ENCODE results near the gene SOBP. TPM values are rescaled to one million over a fixed set of nuclear protein-coding genes. Genes with fewer than 3 reads are reported as not detected.

SOBP gene
- polyA plus RNA-seq, 4 donors: 1.1 to 1.6 (median 1.1) TPM; not detected in 1

DNA sequence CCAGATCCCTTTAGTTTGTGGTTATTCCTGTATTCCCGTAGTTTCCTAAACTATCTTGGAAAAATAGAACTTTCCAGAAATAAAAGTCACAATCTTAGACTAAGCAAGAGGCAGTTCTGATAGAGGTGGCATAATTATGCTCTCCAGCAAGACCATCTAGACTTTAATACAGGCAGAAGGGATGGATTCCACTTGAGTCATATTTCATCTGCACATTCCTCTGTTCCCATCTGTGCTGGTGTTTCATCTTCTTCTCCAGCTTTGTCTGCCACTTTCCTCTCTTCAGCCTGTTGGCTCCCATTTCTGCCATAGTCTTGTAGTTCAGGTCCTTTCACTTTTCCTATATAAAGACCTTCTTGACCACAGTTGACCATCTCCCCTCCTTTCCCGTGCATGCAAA lies 102.9 kb downstream of the SOBP start:
- no peak for FAIRE-seq
- H3K4me1 ChIP-seq (ENCODE audit: control insufficient read depth in 3 of 3, insufficient read depth in 2 of 3, low read depth in 1 of 3, low read length in 2 of 3): no peaks in the 10 kb centered on the region
- DNase-seq: no peak
- H3K27me3 ChIP-seq (ENCODE audit: control insufficient read depth in 3 of 3, insufficient read depth in 3 of 3, low read length in 3 of 3): no peaks in the 10 kb centered on the region
- H3K27ac ChIP-seq (ENCODE audit: low read depth in 1 of 3, low read length in 2 of 3): no peak overlapping the region
- WGBS, 3 donors: 85 to 91% (median 89%) methylated on average over 2 of the region's 2 CpGs
- no peaks in the 10 kb centered on the region for H3K36me3 ChIP-seq (ENCODE audit: control insufficient read depth in 3 of 3, insufficient read depth in 2 of 3, low read depth in 1 of 3, low read length in 3 of 3)
- no peak overlapping the region for H3K4me3 ChIP-seq (ENCODE audit: low read depth in 1 of 3, low read length in 3 of 3)
- no peaks in the 10 kb centered on the region for H3K9me3 ChIP-seq (ENCODE audit: control insufficient read depth in 2 of 2, insufficient read depth in 1 of 2, low read depth in 1 of 2, low read length in 1 of 2)

- 90 to 96% (median 92%) methylated on average over 2 of the region's 2 CpGs for WGBS, 3 donors
Measured at GRCh38 chr6:107594736-107595135, 104.8 kb downstream of the SOBP start.

GRCh38 chr6:107598091-107598490 lies 108.2 kb downstream of the SOBP start:
- no peak overlapping the region for H3K27ac ChIP-seq (ENCODE audit: low read depth in 1 of 3, low read length in 2 of 3)
- no peaks in the 10 kb centered on the region for H3K36me3 ChIP-seq (ENCODE audit: control insufficient read depth in 3 of 3, insufficient read depth in 2 of 3, low read depth in 1 of 3, low read length in 3 of 3)
- no peak overlapping the region for H3K4me3 ChIP-seq (ENCODE audit: low read depth in 1 of 3, low read length in 3 of 3)
- FAIRE-seq (no peak), DNase-seq (no peak)
- 71 to 80% (median 72%) methylated on average over 6 of the region's 6 CpGs for WGBS, 3 donors
- no peaks in the 10 kb centered on the region for H3K27me3 ChIP-seq (ENCODE audit: control insufficient read depth in 3 of 3, insufficient read depth in 3 of 3, low read length in 3 of 3)
- peaks cover 0 to 9% (median 2%) of the 10 kb centered on the region in 3 donors for H3K4me1 ChIP-seq (ENCODE audit: control insufficient read depth in 3 of 3, insufficient read depth in 2 of 3, low read depth in 1 of 3, low read length in 2 of 3)
- no peaks in the 10 kb centered on the region for H3K9me3 ChIP-seq (ENCODE audit: control insufficient read depth in 2 of 2, insufficient read depth in 1 of 2, low read depth in 1 of 2, low read length in 1 of 2)

More at GRCh38 chr6:107594736-107595135, 104.8 kb downstream of the SOBP start:
- DNase-seq: no peak
- no peaks in the 10 kb centered on the region for H3K9me3 ChIP-seq (ENCODE audit: control insufficient read depth in 2 of 2, insufficient read depth in 1 of 2, low read depth in 1 of 2, low read length in 1 of 2)
- H3K4me3 ChIP-seq (ENCODE audit: low read depth in 1 of 3, low read length in 3 of 3): no peak overlapping the region
- H3K36me3 ChIP-seq (ENCODE audit: control insufficient read depth in 3 of 3, insufficient read depth in 2 of 3, low read depth in 1 of 3, low read length in 3 of 3): no peaks in the 10 kb centered on the region
- no peaks in the 10 kb centered on the region for H3K4me1 ChIP-seq (ENCODE audit: control insufficient read depth in 3 of 3, insufficient read depth in 2 of 3, low read depth in 1 of 3, low read length in 2 of 3)
- no peaks in the 10 kb centered on the region for H3K27me3 ChIP-seq (ENCODE audit: control insufficient read depth in 3 of 3, insufficient read depth in 3 of 3, low read length in 3 of 3)
- no peak overlapping the region for H3K27ac ChIP-seq (ENCODE audit: low read depth in 1 of 3, low read length in 2 of 3)
- no peak for FAIRE-seq

DNA sequence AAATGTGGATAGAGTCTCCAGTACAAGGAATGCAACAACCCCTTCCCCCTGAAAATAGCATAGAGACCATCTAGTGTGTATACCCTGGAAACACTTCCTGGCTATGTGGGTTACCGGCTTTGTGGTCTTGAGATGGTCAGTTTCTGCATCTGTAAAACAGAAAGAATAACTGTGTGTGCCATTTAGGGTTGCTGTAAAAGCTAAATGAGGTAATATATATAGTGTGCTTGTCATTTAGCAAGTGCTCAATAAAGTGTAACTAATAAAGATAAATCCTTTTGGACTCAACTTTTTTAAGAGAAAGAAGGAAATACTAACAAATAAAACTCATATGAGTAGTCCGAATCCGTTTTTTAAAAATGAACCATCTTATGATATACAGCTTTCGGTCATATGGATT lies 109.1 kb downstream of the SOBP start:
- Histone ChIP-seq H3K27ac (ENCODE audit: low read depth in 1 of 3, low read length in 2 of 3) (no peak overlapping the region), H3K4me1 (ENCODE audit: control insufficient read depth in 3 of 3, insufficient read depth in 2 of 3, low read depth in 1 of 3, low read length in 2 of 3) (peaks cover 0 to 9% (median 2%) of the 10 kb centered on the region in 3 donors), H3K36me3 (ENCODE audit: control insufficient read depth in 3 of 3, insufficient read depth in 2 of 3, low read depth in 1 of 3, low read length in 3 of 3) (no peaks in the 10 kb centered on the region), H3K27me3 (ENCODE audit: control insufficient read depth in 3 of 3, insufficient read depth in 3 of 3, low read length in 3 of 3) (no peaks in the 10 kb centered on the region), H3K9me3 (ENCODE audit: control insufficient read depth in 2 of 2, insufficient read depth in 1 of 2, low read depth in 1 of 2, low read length in 1 of 2) (no peaks in the 10 kb centered on the region), H3K4me3 (ENCODE audit: low read depth in 1 of 3, low read length in 3 of 3) (no peak overlapping the region)
- 92 to 94% (median 94%) methylated on average over 4 of the region's 4 CpGs for WGBS, 3 donors
- FAIRE-seq (no peak), DNase-seq (no peak)

DNA sequence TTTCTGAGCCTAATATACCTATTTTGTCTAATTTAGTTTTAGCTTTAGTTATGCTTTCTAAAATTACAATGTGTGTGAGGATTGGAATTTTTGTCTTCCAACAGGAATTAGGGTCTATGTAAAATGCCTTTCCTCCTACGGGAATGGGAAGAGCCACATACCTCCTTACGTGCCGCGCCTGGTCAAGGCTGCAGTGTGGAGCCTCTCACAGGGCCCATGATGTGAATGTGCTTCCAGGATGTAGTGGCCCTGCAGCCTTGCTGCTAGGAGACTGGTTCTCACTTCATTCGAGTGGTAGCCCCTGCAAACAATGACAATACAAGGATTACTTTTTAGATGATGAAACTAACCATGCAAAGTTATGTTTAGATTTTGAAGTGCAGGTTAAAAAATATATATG lies 110.2 kb downstream of the SOBP start:
- FAIRE-seq: no peak

GRCh38 chr6:107600936-107601335 lies 111.0 kb downstream of the SOBP start:
- no peaks in the 10 kb centered on the region for H3K36me3 ChIP-seq (ENCODE audit: control insufficient read depth in 3 of 3, insufficient read depth in 2 of 3, low read depth in 1 of 3, low read length in 3 of 3)
- H3K4me3 ChIP-seq (ENCODE audit: low read depth in 1 of 3, low read length in 3 of 3): no peak overlapping the region
- no peaks in the 10 kb centered on the region for H3K27me3 ChIP-seq (ENCODE audit: control insufficient read depth in 3 of 3, insufficient read depth in 3 of 3, low read length in 3 of 3)
- H3K27ac ChIP-seq (ENCODE audit: low read depth in 1 of 3, low read length in 2 of 3): no peak overlapping the region
- H3K4me1 ChIP-seq (ENCODE audit: control insufficient read depth in 3 of 3, insufficient read depth in 2 of 3, low read depth in 1 of 3, low read length in 2 of 3): peaks cover 0 to 9% (median 2%) of the 10 kb centered on the region in 3 donors
- no peaks in the 10 kb centered on the region for H3K9me3 ChIP-seq (ENCODE audit: control insufficient read depth in 2 of 2, insufficient read depth in 1 of 2, low read depth in 1 of 2, low read length in 1 of 2)
- FAIRE-seq (no peak), DNase-seq (peak; percentile 65 to 81)
- 30 to 53% (median 52%) methylated on average over 5 of the region's 5 CpGs for WGBS, 3 donors

More for the DNA sequence above, 110.2 kb downstream of the SOBP start:
- Histone ChIP-seq H3K4me3 (ENCODE audit: low read depth in 1 of 3, low read length in 3 of 3) (no peak overlapping the region), H3K4me1 (ENCODE audit: control insufficient read depth in 3 of 3, insufficient read depth in 2 of 3, low read depth in 1 of 3, low read length in 2 of 3) (peaks cover 0 to 9% (median 2%) of the 10 kb centered on the region in 3 donors), H3K27ac (ENCODE audit: low read depth in 1 of 3, low read length in 2 of 3) (no peak overlapping the region), H3K27me3 (ENCODE audit: control insufficient read depth in 3 of 3, insufficient read depth in 3 of 3, low read length in 3 of 3) (no peaks in the 10 kb centered on the region), H3K36me3 (ENCODE audit: control insufficient read depth in 3 of 3, insufficient read depth in 2 of 3, low read depth in 1 of 3, low read length in 3 of 3) (no peaks in the 10 kb centered on the region), H3K9me3 (ENCODE audit: control insufficient read depth in 2 of 2, insufficient read depth in 1 of 2, low read depth in 1 of 2, low read length in 1 of 2) (no peaks in the 10 kb centered on the region)
- 81 to 91% (median 90%) methylated on average over 5 of the region's 5 CpGs for WGBS, 3 donors
- no peak for DNase-seq

- no peaks in the 10 kb centered on the region for H3K27me3 ChIP-seq (ENCODE audit: control insufficient read depth in 3 of 3, insufficient read depth in 3 of 3, low read length in 3 of 3)
- DNase-seq (no peak), FAIRE-seq (no peak)
- no peak overlapping the region for H3K27ac ChIP-seq (ENCODE audit: low read depth in 1 of 3, low read length in 2 of 3)
- peaks cover 0 to 9% (median 2%) of the 10 kb centered on the region in 3 donors for H3K4me1 ChIP-seq (ENCODE audit: control insufficient read depth in 3 of 3, insufficient read depth in 2 of 3, low read depth in 1 of 3, low read length in 2 of 3)
- no peaks in the 10 kb centered on the region for H3K36me3 ChIP-seq (ENCODE audit: control insufficient read depth in 3 of 3, insufficient read depth in 2 of 3, low read depth in 1 of 3, low read length in 3 of 3)
- no peak overlapping the region for H3K4me3 ChIP-seq (ENCODE audit: low read depth in 1 of 3, low read length in 3 of 3)
- 95 to 98% (median 96%) methylated on average over 3 of the region's 3 CpGs for WGBS, 3 donors
- H3K9me3 ChIP-seq (ENCODE audit: control insufficient read depth in 2 of 2, insufficient read depth in 1 of 2, low read depth in 1 of 2, low read length in 1 of 2): no peaks in the 10 kb centered on the region
Measured at GRCh38 chr6:107601406-107601805, 111.5 kb downstream of the SOBP start.

DNA sequence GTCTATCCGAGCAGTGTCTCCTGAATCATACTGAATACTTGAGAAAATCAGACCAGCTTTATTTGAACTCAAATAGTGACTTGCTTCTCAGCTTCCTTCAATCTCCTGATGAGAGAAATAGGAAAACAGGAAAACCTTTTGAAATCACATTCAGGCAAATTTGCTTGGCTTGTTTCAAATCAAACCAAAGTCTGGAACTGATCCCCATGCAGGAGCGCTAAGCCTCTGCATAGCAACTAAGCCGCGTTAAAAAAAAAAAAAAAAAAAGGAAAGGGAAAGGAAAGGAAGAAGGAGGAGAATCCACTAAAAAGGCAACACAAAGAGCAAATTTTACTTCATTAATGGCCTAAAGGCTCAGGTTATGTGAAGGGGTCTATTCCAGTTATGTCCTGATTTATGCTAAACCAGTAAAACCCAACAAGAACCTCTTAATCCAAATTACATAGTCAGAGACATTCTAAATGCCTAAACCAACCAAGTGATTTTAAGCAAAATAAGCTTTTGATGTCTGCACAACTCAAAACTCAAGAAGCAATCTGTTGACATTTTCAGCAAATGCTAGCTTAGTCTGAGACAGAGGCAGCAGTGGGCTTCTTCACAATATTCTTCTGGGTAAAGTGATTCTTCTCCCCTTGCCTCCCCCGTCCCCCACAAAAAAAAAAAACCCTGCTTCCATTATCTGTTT lies 112.5 kb downstream of the SOBP start:
- FAIRE-seq: no peak
- H3K27ac ChIP-seq (ENCODE audit: low read depth in 1 of 3, low read length in 2 of 3): no peak overlapping the region
- 87 to 88% (median 88%) methylated on average over 5 of the region's 5 CpGs for WGBS, 3 donors

GRCh38 chr6:107603006-107603370 lies 113.1 kb downstream of the SOBP start:
- no peaks in the 10 kb centered on the region for H3K27me3 ChIP-seq (ENCODE audit: control insufficient read depth in 3 of 3, insufficient read depth in 3 of 3, low read length in 3 of 3)
- WGBS, 3 donors: 73 to 78% (median 76%) methylated on average over 3 of the region's 3 CpGs
- DNase-seq (no peak), FAIRE-seq (no peak)
- no peak overlapping the region for H3K27ac ChIP-seq (ENCODE audit: low read depth in 1 of 3, low read length in 2 of 3)
- no peaks in the 10 kb centered on the region for H3K9me3 ChIP-seq (ENCODE audit: control insufficient read depth in 2 of 2, insufficient read depth in 1 of 2, low read depth in 1 of 2, low read length in 1 of 2)
- no peak overlapping the region for H3K4me3 ChIP-seq (ENCODE audit: low read depth in 1 of 3, low read length in 3 of 3)
- H3K36me3 ChIP-seq (ENCODE audit: control insufficient read depth in 3 of 3, insufficient read depth in 2 of 3, low read depth in 1 of 3, low read length in 3 of 3): no peaks in the 10 kb centered on the region
- H3K4me1 ChIP-seq (ENCODE audit: control insufficient read depth in 3 of 3, insufficient read depth in 2 of 3, low read depth in 1 of 3, low read length in 2 of 3): peaks cover 0 to 19% (median 2%) of the 10 kb centered on the region in 3 donors

More for the DNA sequence above, 112.5 kb downstream of the SOBP start:
- Histone ChIP-seq H3K4me1 (ENCODE audit: control insufficient read depth in 3 of 3, insufficient read depth in 2 of 3, low read depth in 1 of 3, low read length in 2 of 3) (peaks cover 0 to 18% (median 2%) of the 10 kb centered on the region in 3 donors), H3K27me3 (ENCODE audit: control insufficient read depth in 3 of 3, insufficient read depth in 3 of 3, low read length in 3 of 3) (no peaks in the 10 kb centered on the region), H3K36me3 (ENCODE audit: control insufficient read depth in 3 of 3, insufficient read depth in 2 of 3, low read depth in 1 of 3, low read length in 3 of 3) (no peaks in the 10 kb centered on the region), H3K9me3 (ENCODE audit: control insufficient read depth in 2 of 2, insufficient read depth in 1 of 2, low read depth in 1 of 2, low read length in 1 of 2) (no peaks in the 10 kb centered on the region), H3K4me3 (ENCODE audit: low read depth in 1 of 3, low read length in 3 of 3) (no peak overlapping the region)
- DNase-seq: no peak
